ENCODE data around the gene CHRNA7.

GRCh38 chr15:32020156-32020555 lies 10.2 kb upstream of the CHRNA7 start:
- TF ChIP-seq CTCF (IDR thresholded peaks at IDR 0.05), result no peak
- no peak for TF ChIP-seq POLR2A (IDR thresholded peaks at IDR 0.05)
